H1 (cell line): ENCODE measurements around the gene F5. TPM values are rescaled to one million over a fixed set of nuclear protein-coding genes. Genes with fewer than 3 reads are reported as not detected.

Source experiments
- CTCF ChIA-PET: fragments of 300-600 bp; sonication (Branson Sonifier 250); formaldehyde crosslinking; loops from one replicate; lab custom pipeline; 2021; ENCODE audit not compliant: partially characterized antibody; lab: Charles Lee
- POLR2A ChIA-PET: fragments of 300-600 bp; sonication (Branson Sonifier 250); formaldehyde crosslinking; loops from one replicate; lab custom pipeline; 2021; ENCODE audit warnings: inconsistent platforms; ENCODE audit not compliant: partially characterized antibody; lab: Charles Lee
- DNase-seq, 2 experiments: peaks; one replicate each; pipeline versions ENCODE4 v3.0.0 to v3.0.0-alpha.2; 2010 to 2022; ENCODE audit warnings: low spot score in 2 of 2, low read depth in 1 of 2, mixed read lengths in 1 of 2
- FAIRE-seq: peaks from 2 replicates; lab custom pipeline; 2011; peaks lifted over from hg19 to GRCh38; lab: Jason Lieb, UNC
- H2AFZ ChIP-seq: 2 replicates; pipeline ENCODE4 v1.8.1; 2012; ENCODE audit warnings: low read length, inconsistent platforms
- H2AK5ac ChIP-seq: 2 replicates; pipeline ENCODE4 v1.6.1; 2013; ENCODE audit warnings: low read depth, low read length
- H2BK120ac ChIP-seq: replicated peaks from 2 replicates; pipeline ENCODE3; 2013; ENCODE audit warnings: low read depth, low read length, inconsistent platforms
- H2BK12ac ChIP-seq: 2 replicates; pipeline ENCODE4 v1.6.1; 2013; ENCODE audit warnings: low read depth, low read length
- H2BK15ac ChIP-seq: 2 replicates; pipeline ENCODE4 v1.6.1; 2013; ENCODE audit warnings: low read length
- H2BK20ac ChIP-seq: 2 replicates; pipeline ENCODE4 v1.6.1; 2013; ENCODE audit warnings: low read length
- H2BK5ac ChIP-seq: 2 replicates; pipeline ENCODE4 v1.6.1; 2013; ENCODE audit warnings: low read depth, low read length
- H3K14ac ChIP-seq: 2 replicates; pipeline ENCODE4 v1.6.1; 2013; ENCODE audit warnings: inconsistent platforms; ENCODE audit not compliant: insufficient read length
- H3K18ac ChIP-seq: 2 replicates; pipeline ENCODE4 v1.6.1; 2013; ENCODE audit warnings: low read length; ENCODE audit errors: extremely low read depth
- H3K23ac ChIP-seq: 2 replicates; pipeline ENCODE4 v1.6.1; 2013; ENCODE audit warnings: inconsistent platforms; ENCODE audit not compliant: insufficient read length
- H3K23me2 ChIP-seq: 2 replicates; pipeline ENCODE4 v1.6.1; 2013; ENCODE audit warnings: low read depth, low read length
- H3K27ac ChIP-seq: 2 replicates; pipeline ENCODE4 v1.6.1; 2011; ENCODE audit warnings: low read depth, low read length, inconsistent platforms
- H3K27me3 ChIP-seq, 4 experiments: replicated peaks in 1 of 4; 1 replicate in 1 of 4; 2 replicates in 3 of 4; pipeline versions ENCODE4 v1.6.1 to v1.8.1; 2011 to 2013; ENCODE audit warnings: low read length in 3 of 4, mild to moderate bottlenecking in 3 of 4, inconsistent platforms in 2 of 4, mixed read lengths in 2 of 4, moderate library complexity in 1 of 4; ENCODE audit not compliant: control insufficient read depth in 3 of 4, insufficient read depth in 3 of 4; ENCODE audit errors: extremely low read depth in 1 of 4
- H3K36me3 ChIP-seq, 4 experiments: 2 replicates each; pipeline versions ENCODE4 v1.6.1 to v1.8.1; 2011 to 2013; ENCODE audit warnings: mild to moderate bottlenecking in 4 of 4, low read length in 3 of 4, moderate library complexity in 2 of 4, control low read depth in 1 of 4, inconsistent platforms in 1 of 4; ENCODE audit not compliant: insufficient read depth in 4 of 4, control insufficient read depth in 2 of 4
- H3K4ac ChIP-seq: replicated peaks from 2 replicates; pipeline ENCODE3; 2013; ENCODE audit warnings: low read length, low read depth, mixed read lengths, inconsistent platforms; ENCODE audit not compliant: insufficient read length
- H3K4me1 ChIP-seq, 4 experiments: replicated peaks in 1 of 4; 1 replicate in 1 of 4; 2 replicates in 3 of 4; pipeline versions ENCODE4 v1.6.1 to v1.8.1; 2011 to 2013; ENCODE audit warnings: low read length in 3 of 4, inconsistent platforms in 2 of 4, mixed read lengths in 1 of 4; ENCODE audit not compliant: insufficient read depth in 4 of 4, control insufficient read depth in 3 of 4
- H3K4me2 ChIP-seq, 2 experiments: 2 replicates each; pipeline versions ENCODE4 v1.6.1 to v1.8.1; 2011 to 2013; ENCODE audit warnings: low read depth in 2 of 2, low read length in 2 of 2, control low read depth in 1 of 2, inconsistent platforms in 1 of 2, mild to moderate bottlenecking in 1 of 2; ENCODE audit not compliant: insufficient read depth in 1 of 2
- H3K4me3 ChIP-seq, 4 experiments: fragments of 200-600, 300-600 bp in 1 of 4; sonication (generic), shearing (Covaris generic), sonication (Bioruptor Twin) in 1 of 4; 2 replicates each; pipeline versions ENCODE4 v1.5.1 to v1.8.1; 2011 to 2016; ENCODE audit warnings: low read length in 4 of 4, low read depth in 3 of 4, control low read depth in 2 of 4, inconsistent platforms in 2 of 4, mild to moderate bottlenecking in 2 of 4, mixed read lengths in 1 of 4, moderate library complexity in 1 of 4; ENCODE audit not compliant: insufficient read depth in 2 of 4; ENCODE audit errors: extremely low read depth in 1 of 4
- H3K56ac ChIP-seq: replicated peaks from 2 replicates; pipeline ENCODE3; 2013; ENCODE audit warnings: low read depth, mild to moderate bottlenecking, mixed read lengths, low read length, inconsistent platforms; ENCODE audit not compliant: insufficient read length
- H3K79me1 ChIP-seq: 2 replicates; pipeline ENCODE4 v1.6.1; 2013; ENCODE audit warnings: low read depth, low read length, control low read depth
- H3K79me2 ChIP-seq, 2 experiments: 2 replicates each; pipeline versions ENCODE4 v1.6.1 to v1.8.1; 2012 to 2013; ENCODE audit warnings: low read length in 2 of 2, mild to moderate bottlenecking in 2 of 2, inconsistent platforms in 1 of 2; ENCODE audit not compliant: insufficient read depth in 2 of 2, control insufficient read depth in 1 of 2
- H3K9ac ChIP-seq, 4 experiments: replicated peaks in 1 of 4; 1 replicate in 1 of 4; 2 replicates in 3 of 4; pipeline versions ENCODE4 v1.6.1 to v1.8.1; 2011 to 2013; ENCODE audit warnings: low read depth in 3 of 4, low read length in 3 of 4, control low read depth in 2 of 4, mild to moderate bottlenecking in 2 of 4, moderate library complexity in 2 of 4, inconsistent platforms in 1 of 4; ENCODE audit errors: extremely low read depth in 1 of 4
- H3K9me3 ChIP-seq, 2 experiments: 2 replicates each; pipeline versions ENCODE4 v1.6.1 to v1.8.1; 2012 to 2013; ENCODE audit warnings: mild to moderate bottlenecking in 2 of 2, moderate library complexity in 2 of 2, control low read depth in 1 of 2, inconsistent platforms in 1 of 2, low read depth in 1 of 2, low read length in 1 of 2, mixed read lengths in 1 of 2; ENCODE audit not compliant: insufficient read depth in 2 of 2
- H4K20me1 ChIP-seq, 2 experiments: replicated peaks in 1 of 2; 2 replicates each; pipeline versions ENCODE3 to v1.8.1; 2011 to 2013; ENCODE audit warnings: inconsistent platforms in 2 of 2, low read length in 2 of 2, mild to moderate bottlenecking in 1 of 2; ENCODE audit not compliant: insufficient read depth in 2 of 2, control insufficient read depth in 1 of 2
- H4K5ac ChIP-seq: 2 replicates; pipeline ENCODE4 v1.6.1; 2013; ENCODE audit warnings: low read length, low read depth, mixed read lengths, inconsistent platforms; ENCODE audit not compliant: insufficient read length
- H4K8ac ChIP-seq: 2 replicates; pipeline ENCODE4 v1.8.0; 2013; ENCODE audit warnings: mild to moderate bottlenecking, moderate library complexity, low read length, inconsistent platforms; ENCODE audit not compliant: insufficient read depth; ENCODE audit errors: extremely low read depth
- H4K91ac ChIP-seq: replicated peaks from 2 replicates; pipeline ENCODE3; 2013; ENCODE audit warnings: low read length, mixed read lengths, inconsistent platforms; ENCODE audit not compliant: insufficient read length
- EP300 ChIP-seq, 2 experiments: IDR thresholded peaks; 1 replicate in 1 of 2; 2 replicates in 1 of 2; pipeline ENCODE4 v1.6.1; 2011 to 2012; ENCODE audit warnings: low read depth in 2 of 2, low read length in 2 of 2, mild to moderate bottlenecking in 2 of 2, borderline replicate concordance in 1 of 2, inconsistent platforms in 1 of 2, moderate library complexity in 1 of 2
- JUND ChIP-seq: IDR thresholded peaks from 2 replicates; pipeline ENCODE4 v1.6.1; 2011; ENCODE audit warnings: mild to moderate bottlenecking, improper control_type of control experiment, low read length
- POLR2A ChIP-seq, 2 experiments: IDR thresholded peaks; 1 replicate in 1 of 2; 2 replicates in 1 of 2; pipeline ENCODE4 v1.6.1; 2011; ENCODE audit warnings: low read depth in 2 of 2, low read length in 2 of 2, mild to moderate bottlenecking in 2 of 2; ENCODE audit errors: control extremely low read depth in 1 of 2
- SRF ChIP-seq: IDR thresholded peaks from 2 replicates; pipeline ENCODE4 v1.6.1; 2011; ENCODE audit warnings: mild to moderate bottlenecking, low read depth, low read length, moderate library complexity
- TBP ChIP-seq: IDR thresholded peaks from 2 replicates; pipeline ENCODE4 v1.6.1; 2011; ENCODE audit warnings: low read depth, low read length, improper control_type of control experiment
- WGBS, 2 experiments: shearing (Covaris generic) in 1 of 2; methylation state at CpG; one replicate each; pipeline versions ENCODE4 v1.1.6 to v1.1.7; 2013 to 2015; ENCODE audit warnings: low lambda C conversion rate in 2 of 2, mixed read lengths in 2 of 2, inconsistent platforms in 1 of 2, low coverage in 1 of 2, missing lambda C conversion rate in 1 of 2; ENCODE audit not compliant: insufficient replicate concordance in 2 of 2, insufficient coverage in 1 of 2, insufficient read length in 1 of 2; ENCODE audit errors: extremely low coverage in 1 of 2, missing lambda C conversion rate in 1 of 2; 5-methylcytosine and 5-hydroxymethylcytosine counted together
- polyA plus RNA-seq, 7 experiments: library from polyadenylated mRNA; depleted of rRNA in 3 of 7; stranded (reverse) in 5 of 7; unstranded in 2 of 7; fragments of >200 nt in 5 of 7; fragments of 200-250 nt in 2 of 7; gene quantifications; 1 replicate in 5 of 7; 2 replicates in 1 of 7; 4 replicates in 1 of 7; pipeline versions ENCODE4 v1.2.1 to v1.2.3, GENCODE V29; 2011 to 2013; ENCODE audit warnings: missing spikeins in 2 of 7, mixed read lengths in 2 of 7
- total RNA-seq: library from RNA; stranded (reverse); fragmentation: NEBNext Ultra II Directional; extraction: Animal tissue kit (Norgen Biotek cat#: 25700); gene quantifications from 2 replicates; pipeline ENCODE4 v1.2.1, GENCODE V29; 2021
- TF ChIP-seq, protein P1 (sequence below): IDR thresholded peaks from 2 replicates; pipeline ENCODE4 v1.6.1; 2012; ENCODE audit warnings: inconsistent platforms

F5 gene
- total and polyA plus RNA-seq, 2 of the 8 experiments (the other 6 are each of a cell fraction or from before 2014, with no cell fraction given), result 0.04 to 0.06 TPM

GRCh38 chr1:169594391-169594790, 8.1 kb upstream of the F5 start:
- Histone ChIP-seq H3K4ac (no peak overlapping the region), H3K23ac (no peak overlapping the region), H2BK5ac (no peak overlapping the region), H2BK12ac (no peak overlapping the region), H4K5ac (no peak overlapping the region), H4K91ac (no peak overlapping the region), H3K27me3 (no peaks in the 10 kb centered on the region), H3K14ac (no peak overlapping the region), H3K4me2 (no peak overlapping the region), H3K9ac (no peak overlapping the region), H3K79me1 (no peaks in the 10 kb centered on the region), H3K27ac (no peak overlapping the region), H3K79me2 (no peaks in the 10 kb centered on the region), H3K23me2 (no peaks in the 10 kb centered on the region), H2AK5ac (no peak overlapping the region), H2BK120ac (no peak overlapping the region), H3K18ac (no peak overlapping the region), H4K8ac (no peak overlapping the region), H3K36me3 (no peaks in the 10 kb centered on the region), H3K4me1 (no peaks in the 10 kb centered on the region), H4K20me1 (no peaks in the 10 kb centered on the region), H2BK15ac (no peak overlapping the region), H3K9me3 (no peaks in the 10 kb centered on the region), H2AFZ (no peak overlapping the region), H3K4me3 (no peak overlapping the region), H3K56ac (no peak overlapping the region), H2BK20ac (no peak overlapping the region)
- FAIRE-seq (no peak), DNase-seq (no peak)
- no peak for TF ChIP-seq JUND
- no peak for TF ChIP-seq TBP
- TF ChIP-seq, protein P1, sequence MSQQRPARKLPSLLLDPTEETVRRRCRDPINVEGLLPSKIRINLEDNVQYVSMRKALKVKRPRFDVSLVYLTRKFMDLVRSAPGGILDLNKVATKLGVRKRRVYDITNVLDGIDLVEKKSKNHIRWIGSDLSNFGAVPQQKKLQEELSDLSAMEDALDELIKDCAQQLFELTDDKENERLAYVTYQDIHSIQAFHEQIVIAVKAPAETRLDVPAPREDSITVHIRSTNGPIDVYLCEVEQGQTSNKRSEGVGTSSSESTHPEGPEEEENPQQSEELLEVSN, result no peak
- no peak for TF ChIP-seq POLR2A (IDR thresholded peaks at IDR 0.05; ENCODE audit: control extremely low read depth in 1 of 2, low read depth in 2 of 2, low read length in 2 of 2)
- TF ChIP-seq SRF, result no peak
- TF ChIP-seq EP300 (IDR thresholded peaks at IDR 0.05; ENCODE audit: borderline replicate concordance in 1 of 2, low read depth in 2 of 2, low read length in 2 of 2), result no peak
- POLR2A ChIA-PET, result no interaction called here
- CTCF ChIA-PET, result interaction anchor here (1.8 kb wide), 1 partner anchor 42 kb away, joined by 7 read pairs; no protein-coding TSS in a partner anchor
- 74% methylated on average over 3 of the region's 3 CpGs; no CpG with 5 or more reads in 1 of the 2 experiments for WGBS, 2 experiments
